Measurements from ENCODE around the gene TNPO2. TPM values are rescaled to one million over a fixed set of nuclear protein-coding genes. Genes with fewer than 3 reads are reported as not detected.
A peak's percentile ranks its signal among the peaks of the same experiment; 100 is the strongest.

Gene TNPO2
- total RNA-seq, 1 donor from 2014 or later: 14.2 TPM

- no peak for DNase-seq (ENCODE audit: low read depth in 2 of 2)
Observed at GRCh38 chr19:12676928-12677327, 46.8 kb downstream of the TNPO2 start.

GRCh38 chr19:12676384-12676792 is 47.3 kb downstream of the TNPO2 start:
- peak; percentile 55 to 70 for DNase-seq (ENCODE audit: low read depth in 2 of 2)

GRCh38 chr19:12675940-12676339 is 47.8 kb downstream of the TNPO2 start:
- DNase-seq (ENCODE audit: low read depth in 2 of 2): no peak

- DNase-seq (ENCODE audit: low read depth in 2 of 2): no peak
Observed at GRCh38 chr19:12675399-12675798, 48.3 kb downstream of the TNPO2 start.

GRCh38 chr19:12672744-12673143 is 51.0 kb downstream of the TNPO2 start:
- no peak for DNase-seq (ENCODE audit: low read depth in 2 of 2)

GRCh38 chr19:12670159-12670928 is 53.4 kb downstream of the TNPO2 start:
- no peak for DNase-seq (ENCODE audit: low read depth in 2 of 2)

- peak; percentile 83 to 89 for DNase-seq (ENCODE audit: low read depth in 2 of 2)
Observed at GRCh38 chr19:12669270-12670158, 54.2 kb downstream of the TNPO2 start.

GRCh38 chr19:12668932-12669269 is 54.8 kb downstream of the TNPO2 start:
- DNase-seq (ENCODE audit: low read depth in 2 of 2): peak; percentile 22 to 68

GRCh38 chr19:12668346-12668745 is 55.4 kb downstream of the TNPO2 start:
- DNase-seq (ENCODE audit: low read depth in 2 of 2): no peak

GRCh38 chr19:12667731-12668302 is 55.9 kb downstream of the TNPO2 start:
- no peak for DNase-seq (ENCODE audit: low read depth in 2 of 2)

- peak in 1 of 2 donors; percentile 80 for DNase-seq (ENCODE audit: low read depth in 2 of 2)
Observed at GRCh38 chr19:12666265-12667048, 57.3 kb downstream of the TNPO2 start, which contains the start of the genes MAN2B1 and WDR83. Gene MAN2B1, minus strand, starts transcription at chr19:12666742. Its CDS starts 41 bp downstream, at chr19:12666701. Gene WDR83, plus strand, starts transcription at chr19:12666807. Its CDS starts 2,984 bp downstream, at chr19:12669791.

GRCh38 chr19:12665671-12666264 is 58.0 kb downstream of the TNPO2 start:
- DNase-seq (ENCODE audit: low read depth in 2 of 2): peak in 1 of 2 donors; percentile 12

GRCh38 chr19:12665281-12665573 is 58.5 kb downstream of the TNPO2 start:
- DNase-seq (ENCODE audit: low read depth in 2 of 2): no peak

GRCh38 chr19:12664406-12665280 is 59.1 kb downstream of the TNPO2 start:
- no peak for DNase-seq (ENCODE audit: low read depth in 2 of 2)

- DNase-seq (ENCODE audit: low read depth in 2 of 2): no peak
Observed at GRCh38 chr19:12660980-12661379, 62.8 kb downstream of the TNPO2 start.

- DNase-seq (ENCODE audit: low read depth in 2 of 2): no peak
Observed at GRCh38 chr19:12657966-12658365, 65.8 kb downstream of the TNPO2 start.

GRCh38 chr19:12656899-12657571 is 66.7 kb downstream of the TNPO2 start:
- DNase-seq (ENCODE audit: low read depth in 2 of 2): no peak

GRCh38 chr19:12655546-12655945 is 68.2 kb downstream of the TNPO2 start:
- no peak for DNase-seq (ENCODE audit: low read depth in 2 of 2)

GRCh38 chr19:12652219-12652618 is 71.5 kb downstream of the TNPO2 start:
- no peak for DNase-seq (ENCODE audit: low read depth in 2 of 2)

Data from dermis microvascular lymphatic vessel endothelial cell (primary cell).